Measurements from ENCODE around the gene CCDC70.

Gene CCDC70

GRCh38 chr13:51829568-51829899 is 32.2 kb upstream of the CCDC70 start:
- no peak for DNase-seq (ENCODE audit: low read depth, low spot score)

DNA sequence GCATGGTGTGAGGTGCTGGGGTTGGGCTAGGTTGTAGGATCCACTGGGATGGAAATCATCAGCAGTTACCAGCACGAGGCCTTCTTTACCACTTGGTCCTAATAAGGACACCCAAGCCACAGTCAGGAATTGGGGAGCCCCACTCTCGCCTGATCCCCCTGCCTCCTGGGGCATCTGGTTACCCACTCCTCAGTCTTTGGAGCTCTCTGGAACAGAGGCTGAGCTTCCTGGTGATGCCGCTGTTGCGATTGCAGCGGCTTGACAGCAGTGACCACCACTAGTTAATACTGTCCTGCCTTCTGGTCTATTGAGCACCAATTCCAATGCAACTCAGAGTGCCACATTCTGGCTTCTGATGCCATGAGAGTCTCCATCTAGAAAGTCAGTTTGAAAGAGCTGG is 30.2 kb upstream of the CCDC70 start:
- no peak for DNase-seq (ENCODE audit: low read depth, low spot score)

DNA sequence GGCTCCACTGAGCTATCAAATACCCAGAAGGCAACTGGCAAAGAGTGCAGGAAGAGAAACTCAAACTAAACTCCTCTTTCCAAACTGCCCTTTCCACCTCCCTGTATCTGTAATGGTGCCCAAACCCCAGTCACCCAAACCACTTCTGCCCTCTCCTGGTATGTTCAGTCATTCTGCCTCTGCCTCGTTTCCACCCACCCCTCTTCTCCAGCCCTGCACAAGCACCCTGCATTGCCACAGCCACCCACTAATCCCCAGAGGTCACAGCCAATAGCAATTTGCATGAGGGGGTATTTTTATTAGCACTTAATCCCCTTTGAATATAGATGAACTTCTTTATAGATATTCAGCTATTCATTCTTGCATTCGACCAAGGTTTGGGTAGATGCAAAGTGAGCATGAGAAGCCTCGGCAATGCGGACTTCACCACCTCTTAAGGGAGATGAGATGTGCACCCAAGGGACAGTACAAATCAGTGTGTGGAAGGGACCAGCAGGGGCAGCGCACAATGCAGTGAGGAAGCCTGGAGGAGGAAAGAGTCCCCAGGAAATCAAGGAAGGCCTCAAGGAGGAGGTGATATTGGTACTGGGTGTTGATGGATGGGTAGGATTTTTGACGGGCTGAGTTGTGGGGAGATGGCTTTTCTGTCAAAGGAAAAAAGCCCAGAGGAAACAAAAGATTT is 29.2 kb upstream of the CCDC70 start:
- DNase-seq (ENCODE audit: low read depth, low spot score) = no peak

DNA sequence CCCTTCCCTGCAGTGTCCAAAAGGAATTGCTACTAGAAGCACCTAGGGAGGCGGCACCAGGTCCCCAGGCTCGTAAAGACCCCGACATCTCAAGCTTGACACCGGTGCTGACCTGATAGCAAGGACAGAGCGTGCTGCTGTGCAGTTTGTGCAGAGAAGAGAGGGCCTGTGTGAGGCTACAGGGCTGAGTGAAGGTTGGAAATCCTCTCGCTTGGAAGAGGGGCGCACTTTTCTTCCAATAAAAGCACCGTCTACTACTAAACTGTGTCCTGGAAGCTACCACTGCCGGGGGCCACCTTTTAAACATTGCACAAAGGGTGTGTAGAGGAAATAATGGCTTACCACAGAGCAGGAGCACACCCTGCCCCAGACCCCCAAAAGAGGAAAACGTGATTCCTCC is 27.8 kb upstream of the CCDC70 start:
- DNase-seq (ENCODE audit: low read depth, low spot score) = no peak

DNA sequence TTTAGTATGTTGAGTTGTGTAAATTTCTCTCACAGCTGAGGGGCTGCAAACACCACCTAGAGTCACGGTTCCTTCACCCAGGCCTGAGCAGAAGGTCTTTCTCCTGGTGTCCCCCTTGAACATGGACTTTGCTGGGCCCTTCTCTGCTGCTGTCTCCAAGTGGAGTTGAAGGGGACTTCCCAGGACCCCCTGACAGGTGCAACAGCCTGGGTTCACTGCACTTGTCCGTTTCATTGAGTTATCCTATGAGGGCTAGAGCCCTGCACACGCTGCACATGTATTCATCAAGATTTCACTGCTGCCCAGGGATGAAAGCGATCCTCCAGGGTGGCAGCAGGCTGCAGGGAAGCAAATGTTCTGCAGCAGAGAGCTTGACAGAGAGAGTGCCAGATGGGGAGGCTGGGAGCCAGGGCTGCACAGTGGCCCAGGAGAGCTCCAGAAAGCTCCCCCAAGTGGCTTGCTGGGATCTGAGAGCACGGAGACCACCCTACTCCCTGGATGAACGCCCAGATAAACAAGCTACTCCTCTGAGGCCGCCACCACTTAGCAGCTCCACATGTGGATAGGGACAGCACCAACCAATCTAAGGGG is 27.1 kb upstream of the CCDC70 start:
- no peak for DNase-seq (ENCODE audit: low read depth, low spot score)

DNA sequence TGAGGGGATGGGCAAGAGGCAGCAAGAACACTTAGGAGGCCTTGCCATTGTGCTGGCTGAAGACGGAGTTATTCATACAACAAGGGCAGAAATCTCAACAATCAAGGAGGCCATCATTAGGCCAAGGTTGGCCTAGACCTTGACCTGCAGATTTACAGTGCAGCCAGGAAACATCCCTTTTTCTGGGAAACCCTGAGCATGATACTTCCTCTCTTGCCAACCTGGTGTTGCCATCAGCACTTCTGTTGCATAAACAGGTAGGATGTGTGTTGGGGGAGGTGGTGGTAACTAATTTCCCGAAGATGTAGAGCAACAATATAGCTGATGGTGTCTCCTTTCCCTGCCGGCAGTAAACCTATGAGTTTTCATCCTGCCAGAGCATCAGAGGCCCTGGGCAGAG is 24.8 kb upstream of the CCDC70 start:
- no peak for DNase-seq (ENCODE audit: low read depth, low spot score)

DNA sequence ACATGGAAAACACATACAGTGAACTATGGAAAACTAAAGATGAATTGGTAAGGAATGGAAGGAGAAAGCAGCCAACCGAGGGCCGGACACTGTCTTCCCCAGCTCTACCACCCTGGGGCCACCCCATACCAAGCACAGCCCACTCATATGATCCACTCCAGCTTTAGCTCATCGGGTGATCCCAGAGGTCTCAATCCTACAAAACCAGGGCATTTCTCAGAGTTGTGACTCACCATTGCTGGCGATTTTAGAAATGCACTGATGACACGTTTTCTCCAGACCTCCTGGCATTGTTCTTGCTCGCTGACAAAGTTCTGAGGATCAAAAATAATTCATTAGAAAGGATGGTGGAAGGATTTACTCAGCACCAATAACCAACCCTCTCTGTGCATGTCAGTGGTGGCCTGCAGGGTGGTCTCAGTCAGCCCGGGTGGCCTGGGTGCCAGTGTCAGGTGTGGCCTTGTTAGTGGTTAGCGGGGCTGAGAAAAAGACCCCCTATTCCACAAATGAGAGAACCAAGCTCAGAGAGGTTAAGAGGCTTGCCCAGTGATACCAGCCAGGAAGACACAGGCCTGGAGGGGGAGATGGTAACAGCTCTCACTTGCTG is 23.4 kb upstream of the CCDC70 start:
- no peak for DNase-seq (ENCODE audit: low read depth, low spot score)

GRCh38 chr13:51839711-51840540 is 21.8 kb upstream of the CCDC70 start:
- DNase-seq (ENCODE audit: low read depth, low spot score) = no peak

GRCh38 chr13:51840917-51841316 is 20.9 kb upstream of the CCDC70 start:
- no peak for DNase-seq (ENCODE audit: low read depth, low spot score)

DNA sequence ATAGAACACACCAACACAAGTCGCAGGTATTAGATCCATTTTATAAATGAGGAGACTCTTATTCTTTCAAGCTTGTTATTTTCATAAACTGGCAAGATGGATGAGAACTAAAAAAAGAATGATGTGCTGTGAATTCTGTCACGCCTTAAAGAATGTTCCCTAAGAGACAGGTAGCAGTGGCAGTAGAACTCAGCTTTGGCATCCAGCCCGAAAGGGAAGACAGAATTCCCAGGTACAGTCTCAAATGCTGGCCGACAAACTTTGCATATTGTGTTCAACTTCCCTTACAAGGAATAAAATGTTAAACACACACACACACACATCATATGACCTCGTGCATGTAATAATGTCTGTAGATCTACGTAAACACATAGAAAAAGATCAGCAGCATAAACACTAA is 20.0 kb upstream of the CCDC70 start:
- no peak for DNase-seq (ENCODE audit: low read depth, low spot score)

GRCh38 chr13:51843529-51843928 is 18.2 kb upstream of the CCDC70 start:
- no peak for DNase-seq (ENCODE audit: low read depth, low spot score)

DNA sequence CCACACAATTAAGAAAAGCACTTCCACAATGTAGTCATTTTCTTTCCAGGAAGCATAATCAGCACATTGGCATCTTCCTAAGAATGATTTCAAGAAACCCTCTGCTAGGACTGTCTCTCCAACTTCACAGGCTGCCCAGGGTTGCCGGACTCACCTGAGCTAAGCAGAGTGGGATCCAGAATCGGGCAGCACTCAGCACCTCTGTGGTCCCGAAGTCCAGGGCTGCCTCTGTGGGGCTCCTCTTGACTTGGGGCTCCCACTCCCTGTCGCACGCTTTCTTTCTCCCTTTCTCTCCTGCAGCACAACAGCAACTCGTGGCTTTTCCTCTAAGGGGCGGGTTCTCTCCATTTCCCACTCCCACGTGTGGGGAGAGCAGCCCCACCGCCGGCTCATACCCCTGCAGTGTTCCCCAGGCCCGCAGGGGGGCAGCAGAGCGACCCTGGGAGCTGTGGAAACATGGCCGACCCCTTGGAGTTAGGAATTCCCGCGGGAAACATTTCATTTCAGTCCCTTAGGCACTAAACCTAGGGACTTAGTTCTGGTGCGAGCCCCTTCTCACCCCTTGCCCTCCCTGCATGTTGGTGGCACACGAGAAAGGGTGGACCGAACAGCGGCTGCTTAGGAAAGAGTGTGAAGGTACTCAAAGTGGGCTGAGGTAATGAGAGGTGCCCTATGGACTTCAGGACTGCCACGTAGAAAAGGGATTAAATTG is 16.8 kb upstream of the CCDC70 start, which contains the start of gene TMEM272:
Gene TMEM272, minus strand, starts transcription at position 316 of the 712 bp plus-strand sequence. CDS start 6,647 bp downstream, outside the sequence.
- no peak for DNase-seq (ENCODE audit: low read depth, low spot score)

DNA sequence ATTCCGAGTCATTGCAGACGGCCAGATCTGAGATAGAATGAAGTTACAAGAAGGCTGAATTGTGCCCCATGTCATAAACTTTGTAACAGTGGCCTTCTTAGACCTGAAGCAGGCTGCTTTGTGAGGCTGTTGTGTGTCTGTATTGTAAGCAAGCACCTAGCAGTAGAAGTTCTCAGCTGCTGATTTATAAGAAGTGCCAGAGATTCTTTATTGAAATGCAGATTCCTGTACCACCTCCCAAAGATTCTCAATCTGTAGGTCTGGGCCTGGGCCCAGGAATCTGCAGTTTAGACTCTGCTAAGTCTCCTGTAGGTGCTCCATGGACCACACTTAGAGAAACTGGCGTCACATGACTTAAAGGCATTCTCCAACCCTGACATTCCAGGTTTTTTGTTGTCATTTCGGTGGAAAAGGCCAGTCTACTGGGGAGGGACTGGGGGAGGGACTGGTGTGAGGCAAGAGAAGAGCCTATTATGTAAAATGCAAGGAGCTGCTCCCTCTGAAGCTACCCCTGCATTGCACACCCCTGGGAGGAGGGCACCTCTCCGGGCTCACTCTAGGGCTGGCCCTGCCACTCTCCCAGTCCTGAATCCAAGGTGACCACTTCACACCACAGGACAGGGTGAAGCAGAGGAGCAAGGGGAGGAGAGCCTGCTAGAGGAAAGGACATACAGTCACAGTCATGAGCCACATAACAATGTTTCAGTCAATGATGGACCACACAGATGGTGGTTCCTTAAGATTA is 16.0 kb upstream of the CCDC70 start:
- DNase-seq (ENCODE audit: low read depth, low spot score) = no peak

DNA sequence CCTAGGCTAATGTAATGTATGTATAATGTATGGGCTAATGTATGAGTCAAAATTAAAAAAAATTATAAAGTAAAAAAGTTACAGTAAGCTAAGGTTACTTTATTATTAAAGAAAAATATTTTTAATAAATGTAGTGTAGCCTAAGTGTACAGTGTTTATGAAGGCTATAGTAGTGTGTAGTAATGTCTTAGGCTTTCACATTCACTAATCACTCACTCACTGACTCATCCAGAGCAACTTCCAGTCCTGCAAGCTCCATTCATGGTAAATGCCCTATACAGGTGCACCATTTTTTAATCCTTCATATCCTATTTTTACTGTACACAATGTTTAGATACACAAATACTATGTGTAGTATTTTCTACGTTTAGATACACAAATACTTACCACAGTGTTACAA is 15.0 kb upstream of the CCDC70 start:
- no peak for DNase-seq (ENCODE audit: low read depth, low spot score)

GRCh38 chr13:51848674-51849073 is 13.1 kb upstream of the CCDC70 start:
- DNase-seq (ENCODE audit: low read depth, low spot score) = no peak

DNA sequence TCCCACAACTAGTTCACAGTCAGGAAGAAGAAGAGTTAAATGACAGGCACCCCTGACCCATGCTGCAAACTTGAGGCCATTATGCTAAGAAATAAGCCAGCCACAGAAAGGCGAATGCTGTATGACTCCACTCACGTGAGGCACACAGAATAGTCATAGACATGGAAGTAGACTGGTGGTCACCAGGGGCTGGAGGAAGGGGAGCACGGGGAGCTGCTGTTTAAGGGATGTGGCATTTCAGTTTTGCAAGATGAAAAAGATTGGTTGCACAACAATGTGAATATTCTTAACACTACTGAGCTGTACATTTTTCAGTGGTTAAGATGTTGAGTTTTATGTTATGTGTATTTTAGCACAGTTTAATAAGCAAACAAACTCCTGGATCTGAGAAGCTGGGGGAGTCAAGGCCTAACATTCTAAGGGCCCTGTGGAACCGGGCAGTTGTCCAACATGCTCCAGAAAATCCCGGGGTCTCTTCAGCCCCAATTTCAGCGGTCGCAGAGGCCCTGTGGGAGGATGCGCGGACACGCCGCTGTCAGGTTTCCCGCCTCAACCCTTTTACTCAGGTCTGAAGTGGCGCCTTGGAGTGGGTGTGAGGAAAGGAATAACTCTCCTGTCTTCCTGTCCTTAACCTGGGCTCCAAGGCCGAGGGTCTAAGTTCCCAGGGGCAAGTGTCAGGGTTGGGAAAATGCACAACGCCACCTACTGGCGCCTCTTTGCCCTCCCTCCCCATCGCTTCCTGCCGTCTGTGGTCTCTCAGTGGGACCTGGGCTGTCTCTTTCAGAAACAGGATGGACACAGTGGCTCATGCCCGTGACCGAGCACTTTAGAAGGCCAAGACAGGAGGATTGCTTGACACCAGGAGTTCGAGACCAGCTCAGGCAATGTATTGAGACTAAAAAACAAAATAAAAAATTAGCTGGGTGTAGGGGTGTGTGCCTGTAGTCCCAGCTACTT is 12.3 kb upstream of the CCDC70 start:
- no peak for DNase-seq (ENCODE audit: low read depth, low spot score)

DNA sequence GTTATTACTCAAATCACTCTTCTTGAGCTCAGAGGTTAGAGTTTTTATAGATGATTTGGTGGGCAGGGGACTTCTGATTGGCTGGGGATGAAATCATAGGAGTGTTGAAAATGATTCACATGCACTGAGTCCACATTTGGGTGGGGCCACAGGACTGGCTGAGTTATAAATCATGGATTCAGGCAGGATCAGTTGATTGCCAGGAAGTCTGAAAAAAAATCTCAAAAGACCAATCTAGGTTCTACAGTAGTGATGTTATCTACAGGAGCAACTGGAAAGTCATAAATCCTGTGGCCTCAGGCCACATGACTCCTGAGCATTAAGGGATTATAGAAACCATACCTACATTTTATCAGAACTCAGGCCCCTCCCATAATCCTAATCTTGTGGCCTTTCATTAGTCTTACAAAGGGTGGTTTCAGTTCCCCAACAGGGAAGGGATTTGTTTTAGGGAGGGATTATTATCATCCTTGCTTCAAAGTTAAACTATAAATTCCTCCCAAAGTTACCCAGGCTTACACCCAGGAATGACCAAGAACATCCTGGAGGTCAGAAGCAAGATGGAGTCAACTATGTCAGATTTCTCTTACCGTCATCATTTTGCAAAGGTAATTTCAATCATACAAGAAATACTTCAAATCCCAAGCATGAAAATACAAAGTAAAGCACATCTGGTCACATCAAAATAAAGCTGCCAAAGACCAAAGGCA is 5.6 kb upstream of the CCDC70 start:
- no peak for DNase-seq (ENCODE audit: low read depth, low spot score)

- no peak for DNase-seq (ENCODE audit: low read depth, low spot score)
These were observed 4.8 kb upstream of the CCDC70 start for GRCh38 chr13:51856998-51857397.

All from activated CD4-positive, CD25-positive, alpha-beta regulatory T cell treated with anti-CD3 and anti-CD28 coated beads, Interleukin-2, amount 50 U/mL, for 16 hours (primary cell).